Right lung (tissue), 10 donors: ENCODE results near the gene EXOSC5. TPM values are rescaled to one million over a fixed set of nuclear protein-coding genes. Genes with fewer than 3 reads are reported as not detected.
"Not testable (repeated sequence)": the region's sequence is repeated elsewhere in the genome, so short reads cannot be mapped to it uniquely, and the experiment has no call there.

ENCODE experiments used
- DNase-seq, 2 donors: peaks; one replicate each; pipeline ENCODE4 v3.0.0-alpha.2; 2013
- long read RNA-seq, 8 donors: transcript quantifications; one replicate each; lab custom pipeline, GENCODE V29; 2026
- polyA plus RNA-seq, 5 donors: library from polyadenylated mRNA; unstranded; fragments of 120-200 nt; gene quantifications; one replicate each; pipeline versions ENCODE4 v1.2.1 to v1.2.3, GENCODE V29; 2013; ENCODE audit warnings: inconsistent platforms in 1 of 5, low replicate concordance in 1 of 5; ENCODE audit not compliant: insufficient read length in 5 of 5, insufficient read depth in 1 of 5

The EXOSC5 gene
- 10 to 100 TPM; 11.5 to 19.7 (median 14.7) TPM for polyA plus RNA-seq
- long read RNA-seq, donor 1, transcript EXOSC5-201 (6 exons, 1,118 nt), result major isoform, 12 of 13 reads
- long read RNA-seq, donor 1, partial matches to known transcripts, result 0 of 13 reads
- long read RNA-seq, donor 1, other reads (novel, unspliced or antisense), result 0 of 13 reads
- long read RNA-seq, donor 2, transcript EXOSC5-201 (6 exons, 1,118 nt), result major isoform, 6 of 8 reads
- long read RNA-seq, donor 2, partial matches to known transcripts, result 0 of 8 reads
- long read RNA-seq, donor 2, other reads (novel, unspliced or antisense), result 0 of 8 reads
- long read RNA-seq, donor 3, transcript EXOSC5-201 (6 exons, 1,118 nt), result major isoform, 13 of 13 reads
- long read RNA-seq, donor 3, partial matches to known transcripts, result 0 of 13 reads
- long read RNA-seq, donor 3, other reads (novel, unspliced or antisense), result 0 of 13 reads
- long read RNA-seq, donor 4, partial matches to known transcripts, result 0 of 4 reads
- long read RNA-seq, donor 4, other reads (novel, unspliced or antisense), result 0 of 4 reads
- long read RNA-seq, donor 5, transcript EXOSC5-201 (6 exons, 1,118 nt), result major isoform, 13 of 13 reads
- long read RNA-seq, donor 5, partial matches to known transcripts, result 0 of 13 reads
- long read RNA-seq, donor 5, other reads (novel, unspliced or antisense), result 0 of 13 reads
- long read RNA-seq, donor 6, transcript EXOSC5-201 (6 exons, 1,118 nt), result major isoform, 23 of 23 reads
- long read RNA-seq, donor 6, partial matches to known transcripts, result 0 of 23 reads
- long read RNA-seq, donor 6, other reads (novel, unspliced or antisense), result 0 of 23 reads
- long read RNA-seq, donor 7, transcript EXOSC5-201 (6 exons, 1,118 nt), result major isoform, 6 of 6 reads
- long read RNA-seq, donor 7, partial matches to known transcripts, result 0 of 6 reads
- long read RNA-seq, donor 7, other reads (novel, unspliced or antisense), result 0 of 6 reads
- long read RNA-seq, donor 8, transcript EXOSC5-201 (6 exons, 1,118 nt), result major isoform, 6 of 6 reads
- long read RNA-seq, donor 8, partial matches to known transcripts, result 0 of 6 reads
- long read RNA-seq, donor 8, other reads (novel, unspliced or antisense), result 0 of 6 reads

- DNase-seq, result peak; percentile 100
Measured at GRCh38 chr19:41397086-41398049, at the start of gene EXOSC5, which contains the start of gene BCKDHA. TSS of gene EXOSC5 (minus strand) at chr19:41397359. CDS start at chr19:41397328, 31 bp downstream. TSS of gene BCKDHA (plus strand) at chr19:41397818. CDS start at chr19:41397828, 10 bp downstream.

- no peak for DNase-seq
Measured at GRCh38 chr19:41445575-41445974, 48.4 kb upstream of the EXOSC5 start.

- no peak for DNase-seq
Measured at GRCh38 chr19:41443813-41444455, 46.8 kb upstream of the EXOSC5 start.

GRCh38 chr19:41442473-41443355, 45.6 kb upstream of the EXOSC5 start, which contains the start of gene ERICH4:
TSS of gene ERICH4 (plus strand) at chr19:41443156. CDS start at chr19:41443170, 14 bp downstream.
- no peak for DNase-seq

GRCh38 chr19:41441321-41441945, 44.3 kb upstream of the EXOSC5 start:
- DNase-seq, result no peak

- peak; percentile 95 to 96 for DNase-seq
Measured at GRCh38 chr19:41439441-41440222, 42.5 kb upstream of the EXOSC5 start, which contains the start of gene DMAC2. TSS of gene DMAC2 (minus strand) at chr19:41439912. CDS start at chr19:41439899, 13 bp downstream.

GRCh38 chr19:41437944-41438574, 40.9 kb upstream of the EXOSC5 start:
- no peak for DNase-seq

- DNase-seq, result no peak
Measured at GRCh38 chr19:41436674-41436951, 39.5 kb upstream of the EXOSC5 start.

- DNase-seq, result no peak
Measured at GRCh38 chr19:41435936-41436673, 38.9 kb upstream of the EXOSC5 start.

- not testable (repeated sequence) for DNase-seq
Measured at GRCh38 chr19:41435376-41435775, 38.2 kb upstream of the EXOSC5 start.

GRCh38 chr19:41434450-41434849, 37.3 kb upstream of the EXOSC5 start:
- no peak for DNase-seq

GRCh38 chr19:41433171-41433570, 36.0 kb upstream of the EXOSC5 start:
- DNase-seq, result no peak

GRCh38 chr19:41431426-41432386, 34.5 kb upstream of the EXOSC5 start:
- no peak for DNase-seq

- DNase-seq, result no peak
Measured at GRCh38 chr19:41430922-41431321, 33.8 kb upstream of the EXOSC5 start.

GRCh38 chr19:41428481-41428859, 31.3 kb upstream of the EXOSC5 start:
- DNase-seq, result no peak
